NCI-H1436 treated with DMSO at 0.1 percent for 48 hours (cell line): ENCODE results near the gene SPEN.
A peak's percentile ranks its signal among the peaks of the same experiment; 100 is the strongest.

Experiments used
- DNase-seq: peaks from one replicate; lab custom pipeline; 2025; lab: John Stamatoyannopoulos, UW

SPEN gene

GRCh38 chr1:15946571-15947381 lies 99.3 kb downstream of the SPEN start:
- DNase-seq = no peak

- no peak for DNase-seq
Measured at GRCh38 chr1:15947382-15948090, 100.0 kb downstream of the SPEN start.

DNA sequence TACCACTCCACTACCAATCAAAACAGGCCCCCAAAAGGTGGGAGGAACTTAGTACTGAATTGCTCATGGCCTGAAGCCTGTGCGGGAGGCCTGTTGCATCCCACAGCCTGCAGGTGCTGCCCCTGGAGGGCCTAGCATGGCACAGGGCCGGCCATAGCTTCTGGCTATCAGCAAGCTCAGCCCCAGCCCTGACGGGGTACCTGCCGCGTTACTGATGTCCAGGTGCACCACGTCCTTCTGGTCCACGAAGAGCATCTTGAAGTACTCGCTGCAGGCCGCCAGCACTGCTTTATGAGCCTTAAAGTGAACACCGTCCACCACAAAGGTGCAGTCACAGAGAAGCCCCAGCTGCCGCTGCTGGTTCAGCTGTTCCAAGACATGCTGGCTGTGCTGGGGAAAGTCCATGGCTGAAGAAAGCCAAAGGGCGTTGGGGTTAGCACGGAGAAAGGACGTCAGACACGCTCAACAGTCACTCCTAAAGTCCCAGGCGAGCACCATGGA lies 100.6 kb downstream of the SPEN start:
- no peak for DNase-seq

DNA sequence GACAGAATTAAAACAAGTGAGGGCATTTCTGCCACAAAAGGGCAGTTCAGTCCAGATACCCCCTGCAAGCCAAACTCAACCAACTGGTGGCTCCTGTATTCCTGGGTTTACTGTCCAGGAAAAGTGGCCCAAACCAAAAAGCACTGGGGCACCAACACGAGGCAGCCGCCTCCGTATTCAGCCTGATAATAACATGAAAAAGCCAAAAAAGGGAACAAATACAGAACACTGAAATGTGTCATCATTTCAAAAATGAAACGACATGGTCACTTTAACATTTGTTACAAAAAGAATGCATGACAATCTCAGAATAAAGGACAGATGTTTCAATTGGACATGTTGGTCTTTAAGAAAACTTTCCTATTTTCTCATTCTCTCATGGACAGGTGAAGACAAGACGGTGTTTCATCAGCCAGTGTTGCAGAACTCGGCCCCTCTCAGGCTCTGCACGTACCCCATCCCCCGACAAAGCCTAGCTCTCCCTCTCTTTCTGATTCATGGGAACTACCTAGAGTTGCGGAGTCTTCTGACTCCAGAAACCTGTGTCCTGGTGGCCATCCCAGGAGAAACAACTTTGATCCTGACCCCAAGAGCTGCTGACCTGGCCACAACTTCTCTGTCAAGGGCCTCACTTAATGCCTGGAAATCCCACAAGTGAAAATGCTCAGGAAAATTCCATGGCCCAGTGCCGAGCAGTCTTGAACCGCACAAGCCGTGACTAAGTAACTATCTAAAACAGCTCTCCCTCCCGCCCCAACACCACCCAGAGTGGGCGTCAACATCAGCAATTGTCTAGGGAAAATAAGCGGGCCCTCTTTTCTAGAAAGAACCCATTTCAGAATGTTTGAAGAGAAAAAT lies 101.3 kb downstream of the SPEN start:
- no peak for DNase-seq

DNA sequence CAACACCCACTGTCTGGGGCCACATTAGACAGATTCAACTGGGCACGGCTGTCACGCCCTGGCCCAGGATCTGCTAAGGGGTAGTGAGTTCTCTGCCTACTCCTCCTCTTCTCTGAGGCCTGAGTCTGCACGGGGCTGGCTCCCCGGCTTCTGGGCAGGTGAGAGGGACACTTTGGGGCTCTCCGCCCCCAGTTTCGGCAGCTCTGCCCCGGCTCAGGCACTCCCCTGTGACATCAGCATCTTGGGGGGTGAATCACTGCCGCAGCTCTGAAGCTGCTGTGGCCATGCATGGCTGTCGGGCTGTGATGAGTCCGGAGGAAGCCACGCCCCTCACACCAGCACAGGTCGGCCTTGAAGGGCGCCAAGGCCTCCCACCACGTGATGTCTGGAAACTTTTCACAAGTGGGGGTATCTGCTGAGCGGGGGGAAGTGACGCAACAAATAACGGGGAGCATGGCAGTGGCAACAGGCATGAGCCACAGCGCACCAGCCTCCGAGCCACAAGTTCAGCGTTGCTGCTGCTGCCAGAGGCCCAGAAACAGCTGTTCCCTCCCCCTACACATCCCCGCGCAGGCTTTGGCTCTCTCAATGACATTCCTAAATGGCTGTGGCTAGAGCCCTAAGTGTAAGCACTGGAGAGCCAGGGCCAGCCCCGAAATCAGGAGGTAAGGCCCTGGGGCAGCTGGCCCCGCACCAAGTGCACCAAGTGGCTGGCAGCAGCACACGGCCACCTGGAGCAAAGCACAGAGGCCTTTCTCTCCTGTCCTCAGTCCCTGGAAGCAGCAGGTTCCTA lies 102.1 kb downstream of the SPEN start:
- DNase-seq = no peak

- DNase-seq = no peak
Measured at GRCh38 chr1:15950302-15950701, 102.8 kb downstream of the SPEN start.

DNA sequence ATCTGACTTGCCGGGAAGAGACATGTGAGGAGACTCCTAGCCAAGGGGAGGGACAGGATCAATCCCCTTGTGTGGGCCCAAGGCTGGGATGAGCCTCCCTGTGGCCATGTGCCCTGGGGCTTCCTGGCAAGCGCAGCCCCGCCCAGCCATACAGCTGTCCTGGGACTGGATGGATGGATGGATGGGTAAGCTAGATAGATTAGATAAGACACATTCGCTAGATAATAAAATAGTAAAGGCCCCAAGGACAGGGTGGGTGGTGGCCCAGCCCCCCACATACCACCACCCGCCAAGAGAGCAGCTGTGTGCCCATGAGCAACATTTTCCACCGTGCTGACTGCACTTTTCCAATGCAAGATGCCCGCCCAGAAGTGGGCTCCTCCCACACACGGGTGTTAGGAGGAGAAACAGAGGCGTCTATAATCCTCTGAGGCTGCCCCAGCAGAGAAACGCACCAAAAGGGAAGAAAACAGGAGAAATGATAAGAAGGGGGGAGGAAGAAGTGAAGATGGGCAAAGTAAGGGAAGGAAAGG lies 103.3 kb downstream of the SPEN start:
- DNase-seq = no peak

GRCh38 chr1:15951341-15952153 lies 104.0 kb downstream of the SPEN start:
- DNase-seq = no peak

GRCh38 chr1:15952317-15953258 lies 105.1 kb downstream of the SPEN start:
- DNase-seq = no peak

- no peak for DNase-seq
Measured at GRCh38 chr1:15953294-15953771, 105.8 kb downstream of the SPEN start.

DNA sequence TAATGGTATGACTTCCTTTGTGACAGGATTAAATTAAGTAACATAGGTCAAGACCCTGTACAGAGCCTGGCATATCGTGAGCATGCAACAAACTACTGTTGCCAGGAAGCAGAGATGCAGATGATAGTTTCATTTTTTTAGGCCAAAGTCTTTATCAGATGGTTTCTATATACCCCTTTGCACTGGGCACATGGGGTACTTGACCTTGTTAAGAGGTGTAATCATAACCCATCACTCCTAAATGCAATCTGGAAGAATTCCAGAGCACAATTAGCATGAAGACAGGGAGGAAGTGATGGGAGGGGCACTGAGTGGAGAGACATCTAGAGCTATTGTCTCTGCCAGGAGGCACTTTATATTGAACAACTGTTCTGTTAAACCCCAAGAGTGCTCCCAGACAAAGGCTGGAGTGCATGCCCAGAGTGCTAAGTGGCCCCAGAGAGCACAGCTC lies 106.3 kb downstream of the SPEN start:
- DNase-seq = peak; percentile 92

DNA sequence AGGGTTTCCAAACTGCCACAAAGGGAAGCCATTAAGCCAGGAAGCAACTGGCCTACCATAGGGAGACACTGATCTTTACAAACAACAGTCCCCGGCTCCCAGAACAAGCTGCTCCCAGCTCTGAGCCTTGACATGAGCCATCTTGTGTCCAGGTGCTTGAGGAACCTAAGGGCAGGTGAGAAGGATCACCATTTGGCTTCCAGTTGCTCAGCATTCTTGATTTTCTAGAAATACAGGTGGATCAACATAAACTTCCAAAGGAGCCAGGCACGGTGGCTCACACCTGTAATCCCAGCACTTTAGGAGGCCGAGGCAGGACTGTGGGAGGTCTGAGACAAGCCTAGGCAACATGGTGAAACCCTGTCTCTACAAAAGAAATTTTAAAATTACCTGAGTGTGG lies 106.8 kb downstream of the SPEN start:
- no peak for DNase-seq

- no peak for DNase-seq
Measured at GRCh38 chr1:15955552-15955951, 108.0 kb downstream of the SPEN start.

GRCh38 chr1:15956150-15956549 lies 108.6 kb downstream of the SPEN start:
- no peak for DNase-seq

GRCh38 chr1:15957221-15958095 lies 110.0 kb downstream of the SPEN start:
- DNase-seq = no peak

GRCh38 chr1:15958111-15958510 lies 110.6 kb downstream of the SPEN start:
- DNase-seq = no peak

DNA sequence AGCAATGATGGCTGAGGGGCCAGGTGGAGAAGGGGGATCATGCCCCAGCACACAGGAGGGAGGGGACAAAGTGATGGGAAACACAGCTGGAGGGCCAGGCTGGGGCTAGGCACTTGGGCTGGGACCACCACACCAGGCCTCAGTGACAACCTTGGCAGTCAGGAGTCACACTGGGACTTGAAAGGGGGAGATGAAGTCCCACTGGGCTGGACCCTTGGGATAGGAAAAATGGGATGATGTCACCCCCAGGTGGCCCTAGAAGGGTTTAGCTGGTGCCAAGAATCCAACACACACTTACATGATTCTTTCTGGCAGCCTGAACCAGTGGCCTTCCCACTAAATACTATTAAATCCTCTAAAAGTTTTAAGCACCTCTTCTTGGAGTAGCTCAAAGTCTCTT lies 111.3 kb downstream of the SPEN start:
- DNase-seq = no peak

DNA sequence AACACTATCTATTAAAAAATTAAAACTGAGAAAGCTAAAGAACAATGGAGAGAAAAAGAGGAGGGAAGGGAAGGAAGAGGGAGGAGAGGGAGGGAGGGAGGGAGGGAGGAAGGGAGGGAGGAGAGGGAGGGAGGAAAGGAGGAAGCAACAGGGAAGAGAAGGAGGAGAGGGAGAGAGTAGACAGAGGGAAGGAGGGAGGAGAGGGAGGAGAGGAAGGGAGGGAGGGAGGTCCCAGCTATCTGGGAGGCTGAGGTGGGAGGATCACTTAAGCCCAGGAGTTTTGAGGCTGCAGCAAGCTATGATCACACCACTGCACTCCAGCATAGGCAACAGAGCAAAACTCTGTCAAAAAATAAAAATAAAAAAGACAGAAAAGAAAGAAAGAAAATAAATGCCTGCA lies 111.9 kb downstream of the SPEN start:
- no peak for DNase-seq
